ENCODE data around the gene WDFY4.

GRCh38 chr10:48765527-48765926, 80.9 kb downstream of the WDFY4 start:
- TF ChIP-seq CTCF (conservative IDR thresholded peaks at IDR 0.05) (no peak), EZH2 (IDR thresholded peaks at IDR 0.05; ENCODE audit: low read depth) (no peak)

All from PC-9 (cell line).